NCI-H1417 (cell line): Measurements from ENCODE around the gene OR6C65.
"Not testable (repeated sequence)": the region's sequence is repeated elsewhere in the genome, so short reads cannot be mapped to it uniquely, and the experiment has no call there.

ENCODE experiments used
- DNase-seq, 3 experiments: peaks; one replicate each; lab custom pipeline; 2025; lab: John Stamatoyannopoulos, UW

The OR6C65 gene

GRCh38 chr12:55400229-55400628 lies at the start of gene OR6C65:
Gene OR6C65 (plus strand): TSS chr12:55400529. CDS start chr12:55400529, 0 bp downstream.
- DNase-seq: no peak

DNA sequence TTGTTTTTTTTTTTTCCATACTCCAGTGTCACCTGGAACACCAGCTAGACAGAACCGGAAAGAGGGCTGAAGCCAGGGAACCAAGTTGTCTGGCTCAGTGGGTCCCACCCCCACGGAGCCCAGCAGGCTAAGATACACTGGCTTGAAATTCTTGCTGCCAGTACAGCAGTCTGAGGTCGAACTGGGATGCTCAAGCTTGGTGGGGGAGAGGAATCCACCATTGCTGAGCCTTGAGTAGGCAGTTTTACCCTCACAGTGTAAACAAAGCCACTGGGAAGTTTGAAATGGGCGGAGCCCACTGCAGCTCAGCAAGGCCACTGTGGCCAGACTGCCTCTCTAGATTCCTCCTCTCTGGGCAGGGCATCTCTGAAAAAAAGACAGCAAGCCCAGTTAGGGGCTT lies 45.0 kb upstream of the OR6C65 start:
- not testable (repeated sequence) for DNase-seq

DNA sequence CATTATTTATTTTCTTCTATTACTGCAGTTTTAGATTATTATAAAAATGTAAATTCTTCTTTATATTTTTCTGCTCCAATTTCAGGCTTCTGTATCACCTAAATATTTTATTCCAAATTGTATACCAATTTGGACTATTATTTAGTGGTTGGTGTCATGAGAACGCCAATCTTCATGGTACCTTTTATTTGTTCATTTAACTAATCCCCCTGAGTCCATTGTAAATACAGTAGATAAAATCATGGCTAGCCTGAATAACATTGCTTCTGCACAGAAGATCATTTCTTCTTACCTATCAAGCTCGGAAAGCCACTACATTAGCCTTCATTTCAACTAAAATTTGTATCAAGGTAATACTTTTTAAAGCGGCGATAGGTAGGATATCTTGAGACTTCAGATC lies 37.7 kb upstream of the OR6C65 start, which contains the start of gene OR6C75:
TSS of gene OR6C75 (plus strand) at position 301 of the 400 bp plus-strand sequence. CDS start 2,136 bp downstream, outside the sequence.
- DNase-seq: no peak

GRCh38 chr12:55365086-55365485 lies 35.2 kb upstream of the OR6C65 start:
- no peak for DNase-seq

- DNase-seq: no peak
Measured at GRCh38 chr12:55372521-55372920, 27.8 kb upstream of the OR6C65 start.

DNA sequence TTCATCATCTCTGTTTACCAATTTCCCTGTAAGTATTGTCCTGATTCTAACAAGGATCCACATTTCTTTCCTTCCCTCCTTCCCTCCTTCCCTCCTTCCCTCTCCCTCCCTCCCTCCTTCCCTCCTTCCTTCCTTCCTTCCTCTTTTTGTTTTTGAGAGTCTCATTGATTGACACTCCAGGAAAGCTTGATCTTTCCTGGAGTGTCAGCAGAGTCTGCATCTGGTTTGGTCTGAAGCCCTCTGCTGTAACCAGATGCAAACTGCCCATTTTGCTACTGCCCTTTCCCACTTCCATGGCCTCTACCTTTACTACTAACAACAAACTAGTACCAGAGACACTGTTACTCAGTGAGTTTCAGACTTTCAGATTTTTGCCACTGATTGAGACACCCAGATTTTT lies 14.4 kb upstream of the OR6C65 start:
- no peak for DNase-seq

DNA sequence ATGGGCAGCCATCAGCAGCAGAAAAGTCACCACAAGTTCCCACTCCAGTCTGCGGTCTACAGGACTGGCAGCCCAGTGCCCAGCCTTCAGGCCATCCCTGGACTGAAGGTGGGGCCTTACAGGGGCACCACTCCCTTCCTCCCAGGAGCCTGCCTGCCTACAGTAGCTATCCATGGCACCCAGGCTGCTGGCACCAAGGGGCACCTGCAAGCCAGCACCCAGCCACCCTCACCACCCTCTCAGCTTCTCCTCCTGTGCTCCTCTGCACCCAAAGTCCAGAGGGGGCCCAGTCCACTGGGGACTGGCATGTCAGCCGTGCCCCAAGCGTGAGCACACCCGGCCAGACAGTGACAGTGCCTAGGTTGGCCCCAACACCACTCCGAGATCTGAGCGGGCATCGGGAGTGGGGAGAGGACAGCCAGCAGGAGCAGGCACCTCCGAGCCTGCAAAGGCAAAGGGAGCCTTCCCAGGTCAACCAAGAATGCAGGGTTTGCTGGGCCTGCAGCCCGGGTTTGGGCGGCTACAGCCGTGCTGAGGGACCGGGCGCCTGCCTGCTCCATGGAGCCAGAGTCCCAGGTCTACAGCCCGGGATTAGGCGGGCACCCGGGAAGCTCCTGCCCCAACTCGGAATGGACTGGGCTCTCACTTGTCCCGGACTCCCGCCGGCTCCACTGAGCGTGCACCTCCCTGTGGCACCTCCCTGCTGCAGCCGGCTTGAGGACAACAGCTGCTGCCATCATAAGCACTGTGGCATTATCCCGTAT lies 8.1 kb upstream of the OR6C65 start:
- DNase-seq: no peak

DNA sequence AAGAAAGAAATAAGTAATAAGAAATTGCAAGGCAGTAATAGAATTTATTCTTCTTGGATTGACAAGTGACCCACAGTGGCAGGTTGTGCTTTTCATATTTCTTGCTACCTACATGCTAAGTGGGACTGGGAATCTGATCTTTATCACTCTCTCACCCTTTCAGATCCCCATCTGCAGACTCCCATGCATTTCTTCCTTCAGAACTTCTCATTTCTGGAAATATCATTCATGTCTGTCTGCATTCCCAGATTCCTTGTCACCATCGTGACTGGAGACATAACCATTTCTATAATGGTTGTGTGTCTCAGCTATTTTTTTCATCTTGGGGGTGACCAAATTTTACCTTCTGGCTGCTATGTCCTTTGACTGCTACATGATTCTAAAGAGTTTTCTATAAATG lies 4.0 kb upstream of the OR6C65 start:
- no peak for DNase-seq

- no peak for DNase-seq
Measured at GRCh38 chr12:55407866-55408265, 7.5 kb downstream of the OR6C65 start.

- DNase-seq: not testable (repeated sequence)
Measured at GRCh38 chr12:55409133-55409532, 8.8 kb downstream of the OR6C65 start.

- DNase-seq: not testable (repeated sequence)
Measured at GRCh38 chr12:55412138-55412537, 11.8 kb downstream of the OR6C65 start.

DNA sequence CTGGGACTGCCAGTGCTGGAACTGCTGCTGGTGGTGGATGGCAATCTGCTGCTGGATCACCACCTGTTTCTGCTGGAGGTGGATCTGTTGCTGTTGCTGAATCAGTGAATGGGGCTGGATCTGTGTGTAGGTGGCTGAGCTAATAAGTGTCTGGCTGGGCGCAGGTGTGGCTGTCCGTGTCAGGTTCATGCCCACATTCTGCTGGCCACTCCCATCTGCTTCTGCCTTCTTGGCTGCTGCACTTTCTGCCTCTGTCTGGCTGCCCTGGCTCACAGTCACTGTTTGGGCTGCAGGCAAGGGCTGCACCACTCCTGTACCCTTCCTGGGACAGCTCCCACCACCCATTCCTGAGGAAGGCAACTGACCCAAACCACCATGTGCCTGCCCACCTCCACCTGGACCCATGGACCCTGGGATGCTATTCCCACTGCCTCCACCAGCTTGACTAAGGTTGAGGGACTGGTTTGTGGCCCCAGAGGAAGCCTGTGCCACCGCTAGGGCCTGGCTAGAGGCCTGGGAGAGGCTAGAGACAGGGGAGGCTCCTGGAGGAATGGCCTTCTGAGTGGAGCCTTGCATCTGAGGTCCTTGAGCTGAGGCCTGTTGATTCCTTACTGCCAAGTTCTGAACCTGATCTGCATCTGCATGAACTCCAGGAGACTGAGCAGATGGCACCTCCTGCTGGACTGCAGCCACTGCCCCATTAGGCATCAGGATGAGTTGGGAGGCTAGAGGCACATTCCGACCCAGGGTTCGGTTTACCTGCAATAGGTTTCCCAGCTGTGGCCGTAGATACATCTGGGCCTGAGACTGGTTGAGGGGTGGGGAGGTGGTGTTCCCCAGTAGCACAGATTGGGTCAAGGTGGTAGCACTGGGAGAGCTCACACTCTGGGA lies 13.4 kb downstream of the OR6C65 start:
- DNase-seq: not testable (repeated sequence)

DNA sequence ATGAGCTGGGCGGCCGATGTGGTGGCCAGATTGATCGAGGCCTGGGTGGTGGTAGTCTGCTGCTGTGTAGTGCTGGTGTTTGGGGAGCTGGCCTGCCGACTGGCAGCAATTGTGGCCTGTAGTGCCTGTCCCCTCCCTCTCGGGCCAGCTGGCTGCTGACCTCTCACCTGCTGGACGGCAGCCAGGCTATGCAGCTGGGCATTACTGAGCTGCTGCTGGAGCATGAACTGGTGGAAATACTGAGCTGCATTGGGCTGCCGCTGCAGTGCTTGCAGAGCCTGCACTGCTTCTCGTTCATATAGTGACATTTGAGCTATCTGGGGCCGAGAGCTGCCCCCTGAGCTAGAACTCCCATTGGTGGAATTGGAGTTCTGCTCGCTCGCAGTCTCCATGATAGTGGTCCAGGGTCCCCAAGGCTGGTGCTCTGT lies 14.1 kb downstream of the OR6C65 start:
- DNase-seq: not testable (repeated sequence)

- not testable (repeated sequence) for DNase-seq
Measured at GRCh38 chr12:55414889-55415288, 14.6 kb downstream of the OR6C65 start.

GRCh38 chr12:55416961-55417360 lies 16.6 kb downstream of the OR6C65 start:
- DNase-seq: no peak

GRCh38 chr12:55420307-55420962 lies 20.1 kb downstream of the OR6C65 start:
- DNase-seq: no peak

DNA sequence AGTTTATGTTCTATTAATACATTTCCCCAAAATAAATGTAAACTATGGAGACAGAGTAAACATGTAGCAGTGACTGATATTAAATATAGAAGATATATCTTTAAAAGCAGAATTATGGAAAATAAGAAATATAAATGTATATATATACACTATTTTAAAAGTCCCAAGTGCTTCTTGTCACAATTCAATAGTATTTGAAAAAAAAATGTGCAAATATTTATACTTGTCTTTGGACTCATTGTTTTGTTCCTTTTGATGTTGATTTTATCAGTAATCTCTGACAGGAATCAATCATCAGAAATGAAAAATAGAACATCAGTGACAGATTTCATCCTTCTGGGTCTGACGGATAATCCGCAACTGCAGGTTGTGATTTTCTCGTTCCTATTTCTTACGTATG lies 25.6 kb downstream of the OR6C65 start, which contains the start of gene OR6C76:
TSS of gene OR6C76 (plus strand) at position 301 of the 400 bp plus-strand sequence. CDS start at position 301, 0 bp downstream.
- DNase-seq: no peak

GRCh38 chr12:55428331-55429243 lies 28.3 kb downstream of the OR6C65 start:
- no peak for DNase-seq

- DNase-seq: not testable (repeated sequence)
Measured at GRCh38 chr12:55441233-55441632, 40.9 kb downstream of the OR6C65 start.

- no peak for DNase-seq
Measured at GRCh38 chr12:55443776-55444175, 43.4 kb downstream of the OR6C65 start, which contains the start of gene OR6C2. Gene OR6C2 (plus strand): TSS chr12:55444076. CDS start chr12:55452214, 8,138 bp downstream.

GRCh38 chr12:55445357-55445756 lies 45.0 kb downstream of the OR6C65 start:
- no peak for DNase-seq
